Ovary (tissue), 3 donors: ENCODE measurements around the gene AOC3.

Source experiments
- EP300 ChIP-seq: sonication (generic); formaldehyde crosslinking; IDR thresholded peaks from one replicate; pipeline ENCODE4 v1.6.1; 2017; ENCODE audit warnings: antibody characterized with exemption
- POLR2A ChIP-seq: fragments of 450-650 bp; IDR thresholded peaks from one replicate; pipeline ENCODE4 v1.6.1; 2017; ENCODE audit warnings: antibody characterized with exemption, mild to moderate bottlenecking, moderate library complexity
- TF ChIP-seq, protein P1 (sequence below), 3 donors: fragments of 450-650 bp in 2 of 3; fragments of 200-600 bp in 1 of 3; IDR thresholded peaks; one replicate each; pipeline versions ENCODE4 v1.5.1 to v1.8.0; 2016 to 2022; ENCODE audit warnings: antibody characterized with exemption in 3 of 3, mild to moderate bottlenecking in 1 of 3
- donor health status: DM: no; HTN: no; CAD: no.

DNA sequence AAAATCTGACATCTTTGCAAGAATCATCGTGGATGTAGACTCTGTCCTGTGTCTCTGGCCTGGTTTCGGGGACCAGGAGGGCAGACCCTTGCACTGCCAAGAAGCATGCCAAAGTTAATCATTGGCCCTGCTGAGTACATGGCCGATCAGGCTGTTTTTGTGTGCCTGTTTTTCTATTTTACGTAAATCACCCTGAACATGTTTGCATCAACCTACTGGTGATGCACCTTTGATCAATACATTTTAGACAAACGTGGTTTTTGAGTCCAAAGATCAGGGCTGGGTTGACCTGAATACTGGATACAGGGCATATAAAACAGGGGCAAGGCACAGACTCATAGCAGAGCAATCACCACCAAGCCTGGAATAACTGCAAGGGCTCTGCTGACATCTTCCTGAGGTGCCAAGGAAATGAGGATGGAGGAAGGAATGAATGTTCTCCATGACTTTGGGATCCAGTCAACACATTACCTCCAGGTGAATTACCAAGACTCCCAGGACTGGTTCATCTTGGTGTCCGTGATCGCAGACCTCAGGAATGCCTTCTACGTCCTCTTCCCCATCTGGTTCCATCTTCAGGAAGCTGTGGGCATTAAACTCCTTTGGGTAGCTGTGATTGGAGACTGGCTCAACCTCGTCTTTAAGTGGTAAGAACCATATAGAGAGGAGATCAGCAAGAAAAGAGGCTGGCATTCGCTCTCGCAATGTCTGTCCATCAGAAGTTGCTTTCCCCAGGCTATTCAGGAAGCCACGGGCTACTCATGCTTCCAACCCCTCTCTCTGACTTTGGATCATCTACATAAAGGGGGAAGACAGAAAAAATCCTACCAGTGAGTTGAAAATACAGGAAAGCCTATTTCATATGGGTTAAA, 49.7 kb downstream of the AOC3 start, which contains the start of gene G6PC1:
- TF ChIP-seq, protein P1, sequence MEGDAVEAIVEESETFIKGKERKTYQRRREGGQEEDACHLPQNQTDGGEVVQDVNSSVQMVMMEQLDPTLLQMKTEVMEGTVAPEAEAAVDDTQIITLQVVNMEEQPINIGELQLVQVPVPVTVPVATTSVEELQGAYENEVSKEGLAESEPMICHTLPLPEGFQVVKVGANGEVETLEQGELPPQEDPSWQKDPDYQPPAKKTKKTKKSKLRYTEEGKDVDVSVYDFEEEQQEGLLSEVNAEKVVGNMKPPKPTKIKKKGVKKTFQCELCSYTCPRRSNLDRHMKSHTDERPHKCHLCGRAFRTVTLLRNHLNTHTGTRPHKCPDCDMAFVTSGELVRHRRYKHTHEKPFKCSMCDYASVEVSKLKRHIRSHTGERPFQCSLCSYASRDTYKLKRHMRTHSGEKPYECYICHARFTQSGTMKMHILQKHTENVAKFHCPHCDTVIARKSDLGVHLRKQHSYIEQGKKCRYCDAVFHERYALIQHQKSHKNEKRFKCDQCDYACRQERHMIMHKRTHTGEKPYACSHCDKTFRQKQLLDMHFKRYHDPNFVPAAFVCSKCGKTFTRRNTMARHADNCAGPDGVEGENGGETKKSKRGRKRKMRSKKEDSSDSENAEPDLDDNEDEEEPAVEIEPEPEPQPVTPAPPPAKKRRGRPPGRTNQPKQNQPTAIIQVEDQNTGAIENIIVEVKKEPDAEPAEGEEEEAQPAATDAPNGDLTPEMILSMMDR (IDR thresholded peaks at IDR 0.05) = no peak
- TF ChIP-seq POLR2A (no peak), EP300 (no peak)
